Measurements from ENCODE around the gene NR2F2.

NR2F2 gene

GRCh38 chr15:96332637-96333121 lies 2.2 kb downstream of the NR2F2 start:
- DNase-seq = no peak

GRCh38 chr15:96333131-96334016 lies 2.9 kb downstream of the NR2F2 start:
- DNase-seq = peak in 1 of 2 experiments; percentile 16

GRCh38 chr15:96334017-96334704 lies 3.7 kb downstream of the NR2F2 start:
- no peak for DNase-seq

- no peak for DNase-seq
Observed at GRCh38 chr15:96334705-96335410, 4.4 kb downstream of the NR2F2 start.

DNA sequence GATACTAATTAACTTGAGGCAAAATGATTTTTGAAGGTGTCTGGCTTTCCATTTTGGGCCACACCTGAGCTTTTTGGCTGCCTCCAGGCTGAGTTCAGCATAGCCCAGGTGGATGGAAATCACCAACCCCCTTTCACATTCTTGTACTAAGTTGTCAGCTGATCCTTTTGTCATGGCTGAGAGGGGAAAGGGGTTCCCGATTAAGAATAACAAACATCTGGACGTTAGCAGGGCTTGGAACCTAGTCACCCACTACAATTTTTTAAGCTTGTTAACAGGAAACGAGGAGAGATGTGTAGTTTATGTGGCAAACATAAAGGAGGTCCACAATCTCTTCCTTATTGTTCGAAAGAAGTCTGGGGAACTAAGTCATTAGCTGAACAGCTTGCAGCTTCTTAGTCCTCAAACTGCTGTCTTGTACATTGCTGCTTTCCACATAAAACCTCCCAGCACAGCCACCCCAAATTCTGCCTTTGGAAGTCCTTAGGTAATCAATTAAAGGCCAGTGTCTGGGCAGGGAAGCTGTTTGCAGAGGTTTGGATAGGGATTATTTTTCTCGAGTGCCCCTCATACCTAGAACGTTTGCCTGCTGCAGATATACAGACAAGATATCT lies 5.0 kb downstream of the NR2F2 start:
- DNase-seq = no peak

DNA sequence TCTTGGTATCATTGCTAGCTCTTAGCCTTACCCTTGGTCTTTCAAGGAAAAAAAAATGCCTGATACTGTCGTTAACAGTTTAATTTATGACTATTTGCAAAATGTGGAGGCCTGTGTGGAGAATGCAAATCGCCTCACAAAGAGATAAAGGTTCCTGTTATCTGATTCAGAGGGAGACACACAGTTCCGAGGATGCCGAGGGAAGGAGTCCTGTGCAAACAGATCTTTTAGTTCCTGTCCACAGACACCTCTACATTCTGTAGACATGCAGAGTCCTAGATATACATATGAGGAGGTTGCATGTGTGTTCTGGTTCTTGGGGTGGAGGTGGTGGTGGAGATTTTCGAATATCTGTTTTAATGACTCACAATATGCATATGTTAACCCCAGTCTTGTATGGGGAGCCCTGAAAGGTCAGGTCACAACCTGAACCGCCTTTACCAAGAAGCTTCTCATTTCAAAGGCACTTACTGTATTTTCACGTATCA lies 5.7 kb downstream of the NR2F2 start:
- no peak for DNase-seq

- DNase-seq = no peak
Observed at GRCh38 chr15:96336596-96337364, 6.3 kb downstream of the NR2F2 start.

DNA sequence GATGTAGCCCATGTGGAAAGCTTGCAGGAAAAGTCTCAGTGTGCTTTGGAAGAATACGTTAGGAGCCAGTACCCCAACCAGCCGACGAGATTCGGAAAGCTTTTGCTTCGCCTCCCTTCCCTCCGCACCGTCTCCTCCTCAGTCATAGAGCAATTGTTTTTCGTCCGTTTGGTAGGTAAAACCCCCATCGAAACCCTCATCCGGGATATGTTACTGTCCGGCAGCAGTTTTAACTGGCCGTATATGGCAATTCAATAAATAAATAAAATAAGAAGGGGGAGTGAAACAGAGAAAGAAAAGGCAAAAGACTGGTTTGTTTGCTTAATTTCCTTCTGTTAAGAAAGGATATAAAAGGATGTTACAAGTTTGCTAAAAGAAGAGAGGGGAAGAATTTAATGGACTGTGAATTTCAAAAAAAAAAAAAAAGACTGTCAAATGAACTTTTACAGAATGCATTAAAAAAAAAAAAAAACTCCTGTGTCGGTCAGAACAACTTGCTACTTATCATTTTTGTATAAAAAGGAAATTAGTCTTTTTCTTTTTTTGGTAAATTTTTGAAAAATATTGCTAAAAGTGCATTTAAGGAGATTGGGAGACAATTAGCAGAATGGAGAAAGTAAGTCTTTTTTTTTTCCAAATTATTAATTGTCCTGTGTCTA lies 7.0 kb downstream of the NR2F2 start:
- DNase-seq = no peak

DNA sequence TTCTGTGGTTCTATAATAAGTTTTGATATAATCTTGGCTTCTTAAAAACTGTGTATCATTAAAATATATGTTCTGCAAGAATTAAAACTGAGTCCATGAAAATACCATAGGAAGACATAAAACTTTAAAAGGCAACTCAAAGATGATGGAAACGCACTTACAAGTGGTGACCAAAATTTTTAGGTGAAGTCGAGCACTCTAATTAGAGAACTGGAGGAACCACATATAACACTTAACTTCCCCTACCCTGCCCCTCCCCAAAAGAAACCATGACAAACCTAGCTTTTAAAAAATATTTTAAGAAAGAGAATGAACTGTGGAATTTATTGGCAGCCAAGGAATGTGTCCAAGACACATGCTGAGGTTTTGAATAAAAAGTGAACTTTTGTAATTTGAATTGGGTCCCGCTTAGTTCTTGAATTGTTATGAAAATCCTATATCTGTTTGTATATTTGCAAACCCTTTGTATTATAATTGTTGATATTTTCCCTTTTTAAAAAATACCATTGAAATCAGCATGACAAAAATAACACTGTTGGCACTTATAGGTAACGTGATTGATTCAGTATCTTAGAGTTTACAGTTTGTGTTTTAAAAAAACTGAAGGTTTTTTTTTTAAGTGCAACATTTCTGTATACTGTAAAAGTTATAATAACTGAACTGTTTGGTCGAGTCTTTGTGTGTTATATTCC lies 7.7 kb downstream of the NR2F2 start:
- DNase-seq = no peak

GRCh38 chr15:96338766-96339618 lies 8.5 kb downstream of the NR2F2 start:
- DNase-seq = no peak

- DNase-seq = no peak
Observed at GRCh38 chr15:96339619-96340347, 9.3 kb downstream of the NR2F2 start.

GRCh38 chr15:96340348-96340597 lies 9.8 kb downstream of the NR2F2 start:
- DNase-seq = no peak

DNA sequence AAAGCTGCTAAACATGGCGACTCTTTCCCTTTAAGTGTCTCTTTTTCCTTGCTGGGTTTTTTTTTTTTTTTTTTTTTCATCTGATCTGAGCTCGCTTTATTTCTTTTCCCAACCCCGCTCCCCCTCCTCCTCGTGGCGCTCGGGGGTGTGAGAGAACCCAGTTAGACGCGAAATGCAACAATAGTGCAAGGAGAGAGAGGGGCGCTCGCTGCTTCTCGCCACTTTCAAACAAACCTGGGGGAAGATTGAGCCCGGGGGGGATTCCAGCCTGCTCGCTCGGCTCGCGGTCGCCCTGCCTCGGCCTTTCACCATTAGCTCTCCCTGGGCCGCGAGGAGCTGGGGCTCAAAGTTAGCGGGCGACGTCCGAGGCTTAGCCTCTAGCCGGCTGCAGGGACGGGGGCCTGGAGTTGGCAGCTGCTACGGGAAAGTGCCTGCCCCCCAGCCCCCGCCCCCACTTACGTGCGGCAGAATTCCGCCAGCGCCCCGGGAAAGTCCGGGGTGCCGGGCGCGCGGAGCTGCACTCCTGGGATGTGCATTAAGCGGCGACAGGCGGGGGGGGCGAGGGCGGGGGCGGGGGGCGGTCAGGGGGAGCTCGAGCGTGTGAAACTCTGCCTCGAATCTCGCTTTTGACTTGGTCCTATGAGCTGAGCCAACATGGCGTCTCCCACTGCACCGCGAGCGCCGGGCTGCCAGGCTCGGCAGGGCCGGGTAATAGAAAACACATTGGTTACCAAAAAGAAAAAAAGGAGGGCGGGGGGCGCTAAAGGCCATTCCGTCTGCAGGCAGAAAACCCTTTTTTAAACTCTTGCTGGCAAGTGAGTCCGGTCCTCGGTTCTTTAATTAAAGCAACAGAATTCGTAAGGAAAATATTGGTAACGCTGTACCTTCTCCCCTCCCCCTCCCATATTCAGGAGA lies 10.4 kb downstream of the NR2F2 start:
- DNase-seq = peak in 1 of 2 experiments; percentile 34

- no peak for DNase-seq
Observed at GRCh38 chr15:96341513-96342405, 11.3 kb downstream of the NR2F2 start.

- DNase-seq = no peak
Observed at GRCh38 chr15:96342406-96343112, 12.1 kb downstream of the NR2F2 start.
